ENCODE data around the gene RNF113B. TPM values are rescaled to one million over a fixed set of nuclear protein-coding genes. Genes with fewer than 3 reads are reported as not detected.

RNF113B gene
- total RNA-seq, 1 donor from 2014 or later: not detected

DNA sequence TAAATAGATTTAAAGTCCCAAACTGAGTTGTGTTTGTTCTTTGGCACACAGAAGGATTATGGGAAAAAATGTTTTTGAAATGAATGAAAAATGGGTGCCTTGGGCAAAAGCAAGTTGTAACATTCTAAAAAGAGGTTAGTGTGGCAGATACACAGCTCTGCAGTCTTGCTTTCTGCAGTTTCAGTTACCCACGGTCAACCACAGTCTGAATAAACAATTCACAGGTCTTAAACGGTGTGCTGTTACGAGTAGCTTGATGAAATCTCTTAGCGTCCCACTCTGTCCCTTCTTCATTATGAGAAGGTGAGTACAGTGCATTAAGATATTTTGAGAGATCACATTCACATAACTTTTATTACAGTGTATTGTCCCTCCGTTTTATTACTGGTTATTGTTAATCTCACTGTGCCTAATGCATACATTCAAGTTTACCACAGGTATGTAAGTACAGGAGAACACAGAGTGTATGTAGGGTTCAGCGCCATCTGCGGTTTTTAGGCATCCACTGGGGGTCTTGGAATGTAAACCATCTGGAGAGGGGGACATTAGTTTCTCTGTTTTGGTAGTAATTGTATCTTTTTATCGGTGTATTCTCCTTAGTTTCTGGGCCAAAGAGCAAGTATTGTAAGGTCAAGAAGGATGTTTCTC lies 26.1 kb downstream of the RNF113B start:
- H3K4me3 ChIP-seq (ENCODE audit: low read depth, low read length): no peak overlapping the region
- TF ChIP-seq, protein P1, sequence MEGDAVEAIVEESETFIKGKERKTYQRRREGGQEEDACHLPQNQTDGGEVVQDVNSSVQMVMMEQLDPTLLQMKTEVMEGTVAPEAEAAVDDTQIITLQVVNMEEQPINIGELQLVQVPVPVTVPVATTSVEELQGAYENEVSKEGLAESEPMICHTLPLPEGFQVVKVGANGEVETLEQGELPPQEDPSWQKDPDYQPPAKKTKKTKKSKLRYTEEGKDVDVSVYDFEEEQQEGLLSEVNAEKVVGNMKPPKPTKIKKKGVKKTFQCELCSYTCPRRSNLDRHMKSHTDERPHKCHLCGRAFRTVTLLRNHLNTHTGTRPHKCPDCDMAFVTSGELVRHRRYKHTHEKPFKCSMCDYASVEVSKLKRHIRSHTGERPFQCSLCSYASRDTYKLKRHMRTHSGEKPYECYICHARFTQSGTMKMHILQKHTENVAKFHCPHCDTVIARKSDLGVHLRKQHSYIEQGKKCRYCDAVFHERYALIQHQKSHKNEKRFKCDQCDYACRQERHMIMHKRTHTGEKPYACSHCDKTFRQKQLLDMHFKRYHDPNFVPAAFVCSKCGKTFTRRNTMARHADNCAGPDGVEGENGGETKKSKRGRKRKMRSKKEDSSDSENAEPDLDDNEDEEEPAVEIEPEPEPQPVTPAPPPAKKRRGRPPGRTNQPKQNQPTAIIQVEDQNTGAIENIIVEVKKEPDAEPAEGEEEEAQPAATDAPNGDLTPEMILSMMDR (IDR thresholded peaks at IDR 0.05; ENCODE audit: insufficient read depth, low read length, poor library complexity, severe bottlenecking): no peak
- no peaks in the 10 kb centered on the region for H3K36me3 ChIP-seq (ENCODE audit: control insufficient read depth, insufficient read depth, low read length)
- no peak for DNase-seq (ENCODE audit: low read depth)
- no peaks in the 10 kb centered on the region for H3K27me3 ChIP-seq (ENCODE audit: control insufficient read depth, insufficient read depth, low read length)

DNA sequence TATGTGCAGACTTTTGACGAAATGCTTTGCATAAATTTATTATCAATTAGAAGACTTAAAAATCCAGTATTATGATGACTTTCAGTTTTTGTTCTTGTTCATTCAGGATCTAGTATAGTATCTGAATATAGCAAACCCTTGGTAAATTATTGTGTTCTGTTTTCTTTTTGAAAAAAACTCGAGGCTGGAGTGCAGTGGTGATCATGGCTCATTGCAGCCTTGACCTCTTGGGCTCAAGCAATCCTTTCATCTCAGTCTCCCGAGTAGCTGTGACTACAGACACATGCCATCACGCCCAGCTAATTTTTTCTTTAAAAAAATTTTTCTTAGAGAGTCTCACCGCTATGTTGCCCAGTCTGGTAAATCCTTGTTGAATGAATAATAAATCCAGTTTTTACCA lies 29.5 kb downstream of the RNF113B start:
- Histone ChIP-seq H3K36me3 (ENCODE audit: control insufficient read depth, insufficient read depth, low read length) (no peaks in the 10 kb centered on the region), H3K27me3 (ENCODE audit: control insufficient read depth, insufficient read depth, low read length) (no peaks in the 10 kb centered on the region), H3K4me3 (ENCODE audit: low read depth, low read length) (no peak overlapping the region)
- TF ChIP-seq, protein P1 (IDR thresholded peaks at IDR 0.05; ENCODE audit: insufficient read depth, low read length, poor library complexity, severe bottlenecking): peak; percentile 1
- no peak for DNase-seq (ENCODE audit: low read depth)

DNA sequence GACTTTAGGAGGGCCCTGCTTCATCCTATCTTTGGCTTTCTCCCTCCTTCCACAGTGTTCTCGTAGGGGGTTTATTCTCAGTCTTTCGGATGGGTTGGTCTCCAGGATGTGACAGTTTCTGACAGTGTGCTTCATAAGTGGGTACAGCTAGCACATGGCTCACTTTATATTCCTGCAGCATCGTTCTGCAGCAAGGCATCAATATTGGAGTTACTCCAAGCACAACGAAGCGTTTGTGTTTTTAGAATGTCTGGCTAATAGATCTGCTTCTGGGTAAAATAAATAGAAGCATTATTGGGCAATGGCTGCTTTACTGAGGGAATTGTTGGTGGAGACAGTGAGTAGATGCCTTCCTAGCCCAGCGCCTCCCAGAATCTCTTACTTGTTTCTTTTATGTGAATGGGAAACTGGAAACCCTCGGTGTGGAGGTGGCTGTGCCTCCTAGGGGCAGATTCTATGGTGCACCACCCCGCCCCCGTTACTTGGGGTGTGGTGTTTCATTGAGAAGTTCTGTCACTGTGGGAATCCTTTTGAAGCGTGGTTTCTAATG lies 32.2 kb downstream of the RNF113B start:
- Histone ChIP-seq H3K36me3 (ENCODE audit: control insufficient read depth, insufficient read depth, low read length) (no peaks in the 10 kb centered on the region), H3K4me3 (ENCODE audit: low read depth, low read length) (peak overlapping the region; percentile 56), H3K27me3 (ENCODE audit: control insufficient read depth, insufficient read depth, low read length) (no peaks in the 10 kb centered on the region)
- TF ChIP-seq, protein P1 (IDR thresholded peaks at IDR 0.05; ENCODE audit: insufficient read depth, low read length, poor library complexity, severe bottlenecking): peak; percentile 41
- no peak for DNase-seq (ENCODE audit: low read depth)

DNA sequence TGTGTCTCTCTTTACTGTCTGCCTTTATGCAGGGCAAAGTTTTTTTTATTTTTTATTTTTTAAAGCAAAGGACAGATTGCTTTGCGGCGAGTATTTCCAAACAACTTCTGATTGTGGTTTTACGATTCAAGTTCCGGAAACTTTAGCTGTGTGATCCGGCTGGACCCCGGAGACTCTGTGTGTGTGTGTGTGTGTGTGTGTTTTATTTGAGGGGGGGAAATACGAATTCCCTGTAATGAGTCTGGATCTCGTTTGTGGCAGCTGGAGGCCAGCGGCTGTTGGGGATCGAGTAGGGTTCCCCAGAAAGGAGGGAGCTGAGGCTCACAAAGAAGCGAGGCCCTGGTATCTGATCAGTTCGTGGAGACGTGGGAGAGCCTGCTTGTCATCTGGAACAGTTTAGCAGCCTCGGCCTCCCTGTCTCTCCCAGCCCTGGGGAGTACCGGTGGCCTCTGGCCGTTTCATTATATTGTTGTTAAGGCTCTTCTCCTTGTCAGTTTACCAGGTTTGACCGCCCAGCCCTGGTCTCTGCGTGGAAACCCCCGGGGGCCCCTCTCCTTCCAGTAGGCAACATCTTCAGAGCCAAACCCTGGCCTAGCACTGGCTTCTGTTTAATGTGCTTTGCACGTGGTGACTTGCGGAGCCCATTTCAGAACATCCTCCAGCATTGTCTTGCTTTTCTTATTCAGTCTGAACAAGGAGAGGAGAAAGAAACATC lies 32.9 kb downstream of the RNF113B start:
- no peaks in the 10 kb centered on the region for H3K27me3 ChIP-seq (ENCODE audit: control insufficient read depth, insufficient read depth, low read length)
- H3K4me3 ChIP-seq (ENCODE audit: low read depth, low read length): peak overlapping the region; percentile 56
- no peaks in the 10 kb centered on the region for H3K36me3 ChIP-seq (ENCODE audit: control insufficient read depth, insufficient read depth, low read length)
- DNase-seq (ENCODE audit: low read depth): no peak
- TF ChIP-seq, protein P1 (IDR thresholded peaks at IDR 0.05; ENCODE audit: insufficient read depth, low read length, poor library complexity, severe bottlenecking): no peak

DNA sequence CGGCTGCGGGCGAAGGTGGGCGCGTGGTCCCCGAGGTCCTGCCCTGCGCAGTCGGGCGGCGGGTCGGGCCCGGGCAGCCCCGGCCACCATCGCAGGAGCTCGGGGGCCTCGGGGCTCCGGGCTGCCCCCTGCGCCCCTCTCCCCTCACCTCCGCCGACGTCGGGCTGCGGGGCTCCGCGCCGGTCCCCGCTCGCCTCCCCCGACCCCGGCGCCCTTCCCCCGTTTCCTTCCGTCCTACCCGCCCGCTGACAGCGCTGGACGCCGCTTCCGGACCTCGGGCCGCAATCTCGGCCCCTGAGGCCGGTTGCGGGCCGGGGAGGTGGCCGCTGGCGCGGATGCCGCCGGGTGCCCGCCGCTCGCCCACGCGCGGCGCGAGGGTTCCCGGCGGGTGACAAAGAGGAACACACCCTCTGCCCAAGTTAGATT lies 33.5 kb downstream of the RNF113B start:
- Histone ChIP-seq H3K4me3 (ENCODE audit: low read depth, low read length) (peak overlapping the region; percentile 56), H3K27me3 (ENCODE audit: control insufficient read depth, insufficient read depth, low read length) (no peaks in the 10 kb centered on the region), H3K36me3 (ENCODE audit: control insufficient read depth, insufficient read depth, low read length) (no peaks in the 10 kb centered on the region)
- DNase-seq (ENCODE audit: low read depth): no peak
- TF ChIP-seq, protein P1 (IDR thresholded peaks at IDR 0.05; ENCODE audit: insufficient read depth, low read length, poor library complexity, severe bottlenecking): no peak
